Measurements from ENCODE around the gene MLIP. TPM values are rescaled to one million over a fixed set of nuclear protein-coding genes. Genes with fewer than 3 reads are reported as not detected.

Gene MLIP
- total RNA-seq, 4 donors from 2014 or later: 3.1 to 16.7 (median 12.2) TPM

GRCh38 chr6:54234539-54234938 is 123.3 kb downstream of the MLIP start:
- WGBS: 71% methylated on average over 2 of the region's 2 CpGs
- H3K4me1 ChIP-seq: no peaks in the 10 kb centered on the region
- TF ChIP-seq POLR2A (IDR thresholded peaks at IDR 0.05) (no peak), POLR2AphosphoS5 (IDR thresholded peaks at IDR 0.05) (no peak), CTCF (IDR thresholded peaks at IDR 0.05) (no peak), EP300 (IDR thresholded peaks at IDR 0.05) (no peak)
- no peak overlapping the region for H3K4me3 ChIP-seq
- H3K27me3 ChIP-seq: no peaks in the 10 kb centered on the region
- H3K9me3 ChIP-seq: no peaks in the 10 kb centered on the region
- H3K36me3 ChIP-seq: no peaks in the 10 kb centered on the region
- no peak for DNase-seq (ENCODE audit: low spot score in 2 of 2)
- no peak overlapping the region for H3K27ac ChIP-seq

GRCh38 chr6:54236984-54237383 is 125.7 kb downstream of the MLIP start:
- DNase-seq (ENCODE audit: low spot score in 2 of 2): no peak
- no peaks in the 10 kb centered on the region for H3K4me1 ChIP-seq
- H3K9me3 ChIP-seq: no peaks in the 10 kb centered on the region
- TF ChIP-seq POLR2AphosphoS5 (IDR thresholded peaks at IDR 0.05): no peak
- no peak for TF ChIP-seq EP300 (IDR thresholded peaks at IDR 0.05)
- no peak for TF ChIP-seq POLR2A (IDR thresholded peaks at IDR 0.05)
- no peak for TF ChIP-seq CTCF (IDR thresholded peaks at IDR 0.05)
- no peaks in the 10 kb centered on the region for H3K27me3 ChIP-seq
- H3K27ac ChIP-seq: no peak overlapping the region
- no peak overlapping the region for H3K4me3 ChIP-seq
- H3K36me3 ChIP-seq: no peaks in the 10 kb centered on the region
- WGBS: 71% methylated on average over 2 of the region's 2 CpGs

GRCh38 chr6:54238396-54238795 is 127.2 kb downstream of the MLIP start:
- no peak for DNase-seq (ENCODE audit: low spot score in 2 of 2)
- H3K4me1 ChIP-seq: no peaks in the 10 kb centered on the region
- no peaks in the 10 kb centered on the region for H3K27me3 ChIP-seq
- H3K9me3 ChIP-seq: no peaks in the 10 kb centered on the region
- H3K4me3 ChIP-seq: no peak overlapping the region
- H3K36me3 ChIP-seq: no peaks in the 10 kb centered on the region
- H3K27ac ChIP-seq: no peak overlapping the region
- no peak for TF ChIP-seq EP300 (IDR thresholded peaks at IDR 0.05)
- TF ChIP-seq POLR2AphosphoS5 (IDR thresholded peaks at IDR 0.05): no peak
- TF ChIP-seq CTCF (IDR thresholded peaks at IDR 0.05): no peak
- no peak for TF ChIP-seq POLR2A (IDR thresholded peaks at IDR 0.05)
- 20% methylated on average over 1 of the region's 1 CpG for WGBS

GRCh38 chr6:54243699-54244098 is 132.5 kb downstream of the MLIP start:
- 91% methylated on average over 4 of the region's 4 CpGs for WGBS
- Histone ChIP-seq H3K4me3 (no peak overlapping the region), H3K27me3 (no peaks in the 10 kb centered on the region), H3K9me3 (no peaks in the 10 kb centered on the region), H3K36me3 (no peaks in the 10 kb centered on the region), H3K27ac (no peak overlapping the region), H3K4me1 (no peaks in the 10 kb centered on the region)
- TF ChIP-seq POLR2A (IDR thresholded peaks at IDR 0.05) (no peak), EP300 (IDR thresholded peaks at IDR 0.05) (no peak), POLR2AphosphoS5 (IDR thresholded peaks at IDR 0.05) (no peak), CTCF (IDR thresholded peaks at IDR 0.05) (no peak)
- DNase-seq (ENCODE audit: low spot score in 2 of 2): no peak

DNA sequence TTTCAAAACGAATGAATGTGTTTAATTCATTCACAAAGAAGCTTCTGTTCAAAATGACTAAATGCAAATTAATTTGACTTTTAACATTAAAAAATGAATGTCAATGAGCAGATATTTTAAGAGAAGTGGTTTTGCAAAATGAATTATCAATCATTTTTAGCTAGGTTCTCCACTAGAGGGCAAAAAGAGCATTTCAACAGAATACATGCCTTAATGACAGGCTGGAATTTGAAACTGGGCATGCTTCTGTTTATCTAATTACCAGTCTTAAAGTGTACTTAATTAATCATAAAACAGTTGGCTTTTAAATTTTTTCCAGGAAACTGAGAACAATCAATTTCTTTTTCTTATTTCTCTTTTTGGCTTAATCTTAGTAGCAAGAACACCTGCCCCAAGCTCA is 133.2 kb downstream of the MLIP start:
- no peak for DNase-seq (ENCODE audit: low spot score in 2 of 2)
- no peak overlapping the region for H3K4me3 ChIP-seq
- H3K9me3 ChIP-seq: no peaks in the 10 kb centered on the region
- H3K36me3 ChIP-seq: no peaks in the 10 kb centered on the region
- 45% methylated on average over 1 of the region's 1 CpG for WGBS
- TF ChIP-seq CTCF (IDR thresholded peaks at IDR 0.05) (peak; percentile 16 to 24), POLR2A (IDR thresholded peaks at IDR 0.05) (no peak)
- no peaks in the 10 kb centered on the region for H3K27me3 ChIP-seq
- no peak overlapping the region for H3K27ac ChIP-seq
- H3K4me1 ChIP-seq: no peaks in the 10 kb centered on the region

All from suprapubic skin (tissue), 4 donors.